GM19324 (cell line): Measurements from ENCODE around the gene CYFIP2.
A peak's percentile ranks its signal among the peaks of the same experiment; 100 is the strongest.

ENCODE experiments used
- ATAC-seq: cut with Tn5 transposase; IDR thresholded peaks from one replicate; pipeline ENCODE4 v1.9.1; 2021; ENCODE audit warnings: mild to moderate bottlenecking, moderate library complexity; ENCODE audit not compliant: unreplicated experiment, low FRiP score

The CYFIP2 gene

GRCh38 chr5:157312492-157312891 lies 46.6 kb downstream of the CYFIP2 start:
- ATAC-seq: peak; percentile 74

- no peak for ATAC-seq
Observed at GRCh38 chr5:157322581-157322980, 56.7 kb downstream of the CYFIP2 start.

GRCh38 chr5:157323107-157323706 lies 57.3 kb downstream of the CYFIP2 start:
- ATAC-seq: no peak

- ATAC-seq: no peak
Observed at GRCh38 chr5:157324237-157324636, 58.3 kb downstream of the CYFIP2 start.

- no peak for ATAC-seq
Observed at GRCh38 chr5:157326440-157327005, 60.6 kb downstream of the CYFIP2 start.

GRCh38 chr5:157327771-157328170 lies 61.8 kb downstream of the CYFIP2 start:
- no peak for ATAC-seq

- peak; percentile 87 for ATAC-seq
Observed at GRCh38 chr5:157328277-157328912, 62.5 kb downstream of the CYFIP2 start.

GRCh38 chr5:157331807-157332206 lies 65.9 kb downstream of the CYFIP2 start:
- no peak for ATAC-seq

- ATAC-seq: no peak
Observed at GRCh38 chr5:157335534-157336422, 69.9 kb downstream of the CYFIP2 start.

- ATAC-seq: no peak
Observed at GRCh38 chr5:157336423-157336744, 70.5 kb downstream of the CYFIP2 start.

GRCh38 chr5:157339409-157339808 lies 73.5 kb downstream of the CYFIP2 start:
- ATAC-seq: no peak

GRCh38 chr5:157342822-157343402 lies 77.0 kb downstream of the CYFIP2 start:
- no peak for ATAC-seq

- no peak for ATAC-seq
Observed at GRCh38 chr5:157343842-157344790, 78.2 kb downstream of the CYFIP2 start.

- no peak for ATAC-seq
Observed at GRCh38 chr5:157345067-157345466, 79.1 kb downstream of the CYFIP2 start.

GRCh38 chr5:157345485-157345884 lies 79.6 kb downstream of the CYFIP2 start:
- ATAC-seq: no peak

- ATAC-seq: no peak
Observed at GRCh38 chr5:157347301-157348048, 81.6 kb downstream of the CYFIP2 start.

- ATAC-seq: no peak
Observed at GRCh38 chr5:157348049-157348400, 82.1 kb downstream of the CYFIP2 start.

GRCh38 chr5:157350939-157351801 lies 85.2 kb downstream of the CYFIP2 start:
- ATAC-seq: no peak

GRCh38 chr5:157351802-157352092 lies 85.8 kb downstream of the CYFIP2 start:
- no peak for ATAC-seq
